GM18517 (cell line): ENCODE results near the gene RIPOR3.
"Not testable (repeated sequence)": the region's sequence is repeated elsewhere in the genome, so short reads cannot be mapped to it uniquely, and the experiment has no call there.

Experiments
- ATAC-seq: cut with Tn5 transposase; IDR thresholded peaks from one replicate; pipeline ENCODE4 v1.9.1; 2021; ENCODE audit warnings: mild to moderate bottlenecking, moderate library complexity; ENCODE audit not compliant: unreplicated experiment

The RIPOR3 gene

GRCh38 chr20:50708845-50709635, 17.7 kb upstream of the RIPOR3 start:
- ATAC-seq: no peak

- no peak for ATAC-seq
Observed at GRCh38 chr20:50704971-50705370, 13.6 kb upstream of the RIPOR3 start.

GRCh38 chr20:50704514-50704913, 13.2 kb upstream of the RIPOR3 start:
- ATAC-seq: no peak

GRCh38 chr20:50703651-50704438, 12.5 kb upstream of the RIPOR3 start:
- not testable (repeated sequence) for ATAC-seq

GRCh38 chr20:50701041-50701963, 10.0 kb upstream of the RIPOR3 start:
- ATAC-seq: no peak

- no peak for ATAC-seq
Observed at GRCh38 chr20:50699688-50700087, 8.3 kb upstream of the RIPOR3 start.

GRCh38 chr20:50698255-50698654, 6.9 kb upstream of the RIPOR3 start:
- ATAC-seq: not testable (repeated sequence)

- no peak for ATAC-seq
Observed at GRCh38 chr20:50695135-50695872, 4.0 kb upstream of the RIPOR3 start.

- no peak for ATAC-seq
Observed at GRCh38 chr20:50694379-50695134, 3.2 kb upstream of the RIPOR3 start.

- no peak for ATAC-seq
Observed at GRCh38 chr20:50693001-50693400, 1.7 kb upstream of the RIPOR3 start.

GRCh38 chr20:50692552-50692933, 1.2 kb upstream of the RIPOR3 start:
- ATAC-seq: no peak

GRCh38 chr20:50691573-50692551, 520 bp upstream of the RIPOR3 start:
- no peak for ATAC-seq

GRCh38 chr20:50689864-50690649, 1.3 kb downstream of the RIPOR3 start:
- ATAC-seq: no peak

- ATAC-seq: no peak
Observed at GRCh38 chr20:50688256-50688975, 2.9 kb downstream of the RIPOR3 start.

GRCh38 chr20:50686821-50687220, 4.5 kb downstream of the RIPOR3 start:
- no peak for ATAC-seq

GRCh38 chr20:50683570-50683969, 7.8 kb downstream of the RIPOR3 start:
- no peak for ATAC-seq

GRCh38 chr20:50682947-50683530, 8.3 kb downstream of the RIPOR3 start:
- no peak for ATAC-seq
